Tibial nerve (tissue), 4 donors: ENCODE measurements around the gene NHERF2. TPM values are rescaled to one million over a fixed set of nuclear protein-coding genes. Genes with fewer than 3 reads are reported as not detected.
A peak's percentile ranks its signal among the peaks of the same experiment; 100 is the strongest.

ENCODE experiments used
- DNase-seq, 2 donors: peaks; one replicate each; pipeline ENCODE4 v3.0.0-alpha.2; 2019; ENCODE audit warnings: low spot score in 2 of 2
- H3K27ac ChIP-seq, 4 donors: fragments of 200-600 bp; sonication (generic) in 3 of 4; one replicate each; pipeline ENCODE4 v1.5.1; 2017 to 2019; ENCODE audit warnings: mild to moderate bottlenecking in 1 of 4
- H3K27me3 ChIP-seq, 2 donors: fragments of 200-600 bp; sonication (generic) in 1 of 2; one replicate each; pipeline versions ENCODE4 v1.5.1 to v1.6.0; 2017 to 2019
- H3K36me3 ChIP-seq, 3 donors: fragments of 200-600 bp; sonication (generic); one replicate each; pipeline ENCODE4 v1.5.1; 2018 to 2019
- H3K4me1 ChIP-seq, 4 donors: fragments of 200-600 bp; sonication (generic) in 3 of 4; one replicate each; pipeline ENCODE4 v1.5.1; 2017 to 2019
- H3K4me3 ChIP-seq, 4 donors: fragments of 200-600 bp; sonication (generic) in 3 of 4; one replicate each; pipeline ENCODE4 v1.5.1; 2017 to 2019; ENCODE audit warnings: mild to moderate bottlenecking in 1 of 4, moderate library complexity in 1 of 4
- H3K9me3 ChIP-seq, 4 donors: fragments of 200-600 bp; sonication (generic) in 3 of 4; one replicate each; pipeline ENCODE4 v1.5.1; 2017 to 2019
- CTCF ChIP-seq, 5 experiments: fragments of 200-600 bp in 3 of 5; fragments of 450-650 bp in 2 of 5; sonication (generic) in 3 of 5; IDR thresholded peaks; one replicate each; pipeline ENCODE4 v1.5.1; 2016 to 2019; ENCODE audit warnings: antibody characterized with exemption in 5 of 5, mild to moderate bottlenecking in 3 of 5, moderate library complexity in 2 of 5
- EP300 ChIP-seq, 2 donors: sonication (generic); formaldehyde crosslinking; IDR thresholded peaks; one replicate each; pipeline ENCODE4 v1.6.1; 2017; ENCODE audit warnings: antibody characterized with exemption in 2 of 2, mild to moderate bottlenecking in 1 of 2
- POLR2A ChIP-seq, 2 donors: fragments of 450-650 bp; IDR thresholded peaks; one replicate each; pipeline ENCODE4 v1.6.1; 2017; ENCODE audit warnings: antibody characterized with exemption in 2 of 2, mild to moderate bottlenecking in 2 of 2, moderate library complexity in 2 of 2
- WGBS, 2 donors: methylation state at CpG; one replicate each; pipeline ENCODE4 v1.1.5; 2018; 5-methylcytosine and 5-hydroxymethylcytosine counted together
- total RNA-seq, 4 donors: library from RNA; depleted of rRNA; stranded (reverse); fragments of >200 nt; gene quantifications; one replicate each; pipeline ENCODE4 v1.1.0, GENCODE V29; 2016

Gene NHERF2
- total RNA-seq, 4 donors from 2014 or later = 54.7 to 83.1 (median 64.9) TPM

- TF ChIP-seq POLR2A (IDR thresholded peaks at IDR 0.05) = no peak
- no peak for TF ChIP-seq EP300 (IDR thresholded peaks at IDR 0.05)
- TF ChIP-seq CTCF (IDR thresholded peaks at IDR 0.05) = no peak
- no peak for DNase-seq
- Histone ChIP-seq H3K9me3 (no peaks in the 10 kb centered on the region), H3K27me3 (no peaks in the 10 kb centered on the region), H3K4me3 (no peak overlapping the region), H3K27ac (no peak overlapping the region), H3K36me3 (peaks cover 0 to 78% (median 0%) of the 10 kb centered on the region in 3 donors), H3K4me1 (peaks cover 0 to 40% (median 10%) of the 10 kb centered on the region in 4 donors)
- 89 to 90% methylated on average over 12 to 21 of the region's 21 CpGs for WGBS, 2 donors
These were observed 26.5 kb downstream of the NHERF2 start for GRCh38 chr16:2053211-2053610.

GRCh38 chr16:2053897-2054296 is 27.2 kb downstream of the NHERF2 start:
- H3K9me3 ChIP-seq = no peaks in the 10 kb centered on the region
- WGBS, 2 donors = 87 to 94% methylated on average over 17 of the region's 17 CpGs
- H3K36me3 ChIP-seq = peaks cover 0 to 84% (median 0%) of the 10 kb centered on the region in 3 donors
- no peak overlapping the region for H3K27ac ChIP-seq
- DNase-seq = no peak
- H3K27me3 ChIP-seq = no peaks in the 10 kb centered on the region
- peaks cover 0 to 34% (median 5%) of the 10 kb centered on the region in 4 donors for H3K4me1 ChIP-seq
- TF ChIP-seq EP300 (IDR thresholded peaks at IDR 0.05) = no peak
- TF ChIP-seq POLR2A (IDR thresholded peaks at IDR 0.05) = no peak
- TF ChIP-seq CTCF (IDR thresholded peaks at IDR 0.05) = no peak
- no peak overlapping the region for H3K4me3 ChIP-seq

- peaks cover 0 to 27% (median 0%) of the 10 kb centered on the region in 4 donors for H3K4me1 ChIP-seq
- no peaks in the 10 kb centered on the region for H3K27me3 ChIP-seq
- H3K9me3 ChIP-seq = no peaks in the 10 kb centered on the region
- no peak overlapping the region for H3K27ac ChIP-seq
- H3K36me3 ChIP-seq = peaks cover 0 to 89% (median 0%) of the 10 kb centered on the region in 3 donors
- 85 to 89% methylated on average over 17 to 24 of the region's 29 CpGs for WGBS, 2 donors
- DNase-seq = no peak
- no peak for TF ChIP-seq POLR2A (IDR thresholded peaks at IDR 0.05)
- TF ChIP-seq EP300 (IDR thresholded peaks at IDR 0.05) = no peak
- no peak for TF ChIP-seq CTCF (IDR thresholded peaks at IDR 0.05)
- no peak overlapping the region for H3K4me3 ChIP-seq
These were observed 28.0 kb downstream of the NHERF2 start for GRCh38 chr16:2054543-2055245.

- 41 to 44% methylated on average over 10 to 15 of the region's 15 CpGs for WGBS, 2 donors
- Histone ChIP-seq H3K27me3 (no peaks in the 10 kb centered on the region), H3K4me3 (no peak overlapping the region), H3K36me3 (peaks cover 0 to 92% (median 0%) of the 10 kb centered on the region in 3 donors), H3K9me3 (no peaks in the 10 kb centered on the region), H3K4me1 (peaks cover 0 to 27% (median 0%) of the 10 kb centered on the region in 4 donors), H3K27ac (peak overlapping the region in 2 of 4 donors; percentile 54 to 67)
- TF ChIP-seq POLR2A (IDR thresholded peaks at IDR 0.05) = no peak
- peak in 3 of 5 experiments; percentile 22 to 58 (median 31) for TF ChIP-seq CTCF (IDR thresholded peaks at IDR 0.05)
- DNase-seq = no peak
These were observed 29.4 kb downstream of the NHERF2 start for GRCh38 chr16:2056077-2056476.

- Histone ChIP-seq H3K4me1 (peaks cover 0 to 27% (median 0%) of the 10 kb centered on the region in 4 donors), H3K27ac (peak overlapping the region in 2 of 4 donors; percentile 54 to 67), H3K9me3 (no peaks in the 10 kb centered on the region), H3K36me3 (peaks cover 0 to 93% (median 0%) of the 10 kb centered on the region in 3 donors), H3K27me3 (no peaks in the 10 kb centered on the region), H3K4me3 (no peak overlapping the region)
- DNase-seq = no peak
- TF ChIP-seq POLR2A (IDR thresholded peaks at IDR 0.05) (no peak), CTCF (IDR thresholded peaks at IDR 0.05) (peak; percentile 10 to 54 (median 34)), EP300 (IDR thresholded peaks at IDR 0.05) (no peak)
- 62 to 64% methylated on average over 11 to 19 of the region's 19 CpGs for WGBS, 2 donors
These were observed 30.1 kb downstream of the NHERF2 start for GRCh38 chr16:2056681-2057407.
